Activated T-helper 1 cell treated with anti-CD3 and anti-CD28 coated beads, Interleukin-12 subunit alpha, Interleukin-12 subunit beta, Interleukin-2, Interleukin-4 antibody, amounts not matched to agents 30 ng/mL and 10 ng/mL and 1 ng/mL, durations not matched to agents 14 hours and 24 hours and 36 hours (primary cell): ENCODE results near the gene TLE6. TPM values are rescaled to one million over a fixed set of nuclear protein-coding genes. Genes with fewer than 3 reads are reported as not detected.

Source experiments
- DNase-seq: peaks from one replicate; pipeline ENCODE4 v3.0.0; 2021; ENCODE audit warnings: low spot score
- H3K27ac Mint-ChIP-seq: one replicate; pipeline ENCODE4 v1.8.0; 2021; ENCODE audit warnings: mild to moderate bottlenecking, mixed read lengths
- H3K27me3 Mint-ChIP-seq: one replicate; pipeline ENCODE4 v1.8.0; 2022; ENCODE audit warnings: mild to moderate bottlenecking, moderate library complexity, mixed read lengths; ENCODE audit not compliant: insufficient read depth
- H3K36me3 Mint-ChIP-seq: one replicate; pipeline ENCODE4 v1.8.0; 2021; ENCODE audit warnings: low read depth, mixed read lengths
- H3K4me1 Mint-ChIP-seq: one replicate; pipeline ENCODE4 v1.8.0; 2021; ENCODE audit warnings: low read depth, mixed read lengths
- H3K4me3 Mint-ChIP-seq: one replicate; pipeline ENCODE4 v1.8.0; 2021; ENCODE audit warnings: mild to moderate bottlenecking, moderate library complexity, mixed read lengths
- H3K9me3 Mint-ChIP-seq: one replicate; pipeline ENCODE4 v1.8.0; 2021; ENCODE audit warnings: mixed read lengths
- intact Hi-C: fragments of 100-400 bp; cut with micrococcal nuclease; formaldehyde crosslinking; loops from one replicate; pipeline ENCODE4 v1.15.1; 2024
- total RNA-seq: library from RNA; stranded (reverse); gene quantifications from 2 replicates; pipeline ENCODE4 v1.2.3, GENCODE V29; 2022

The TLE6 gene
- total RNA-seq, 1 donor from 2014 or later, result 0.57 TPM

- intact Hi-C loops, result loop anchor here (5.0 kb wide), 3 partner anchors 63 to 1683 kb away; partner anchors contain the start of genes DPP9 and GADD45B
- no peak overlapping the region for H3K27ac Mint-ChIP-seq
- peaks cover 14% of the 10 kb centered on the region for H3K27me3 Mint-ChIP-seq
- no peaks in the 10 kb centered on the region for H3K9me3 Mint-ChIP-seq
- H3K4me3 Mint-ChIP-seq, result no peak overlapping the region
- DNase-seq, result no peak
- H3K36me3 Mint-ChIP-seq, result no peaks in the 10 kb centered on the region
- H3K4me1 Mint-ChIP-seq, result peaks cover 22% of the 10 kb centered on the region
These were observed 61.8 kb downstream of the TLE6 start for GRCh38 chr19:3039125-3039524.

- Mint-ChIP-seq H3K9me3 (no peaks in the 10 kb centered on the region), H3K27ac (no peak overlapping the region), H3K36me3 (no peaks in the 10 kb centered on the region), H3K4me3 (peak overlapping the region; percentile 19), H3K27me3 (peaks cover 11% of the 10 kb centered on the region), H3K4me1 (peaks cover 17% of the 10 kb centered on the region)
- intact Hi-C loops, result loop anchor here (5.0 kb wide), 3 partner anchors 63 to 1683 kb away; partner anchors contain the start of genes DPP9 and GADD45B
- no peak for DNase-seq
These were observed 62.3 kb downstream of the TLE6 start for GRCh38 chr19:3039641-3040077.

DNA sequence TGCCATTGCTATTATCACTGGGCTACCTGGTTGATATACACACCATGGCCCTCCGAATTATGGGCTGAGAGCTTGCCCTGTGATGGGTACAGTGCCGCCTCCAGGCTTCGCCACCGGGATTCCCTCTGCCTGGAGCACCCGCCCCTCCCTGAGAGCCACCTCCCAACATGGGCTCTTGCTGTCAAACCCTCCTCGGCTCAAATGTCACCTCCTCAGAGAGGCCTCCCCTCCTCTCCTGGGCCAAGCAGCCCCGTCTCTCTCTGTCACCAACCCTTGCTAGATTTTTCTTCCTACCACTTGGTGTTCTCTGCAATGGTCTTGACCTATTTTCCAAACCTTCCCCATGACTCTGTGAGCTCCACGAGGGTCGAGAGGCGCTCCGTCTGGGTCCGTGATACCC lies 64.0 kb downstream of the TLE6 start:
- no peaks in the 10 kb centered on the region for H3K9me3 Mint-ChIP-seq

GRCh38 chr19:3041761-3042620 lies 64.6 kb downstream of the TLE6 start:
- Mint-ChIP-seq H3K9me3 (no peaks in the 10 kb centered on the region), H3K4me1 (peaks cover 4% of the 10 kb centered on the region), H3K27ac (no peak overlapping the region), H3K36me3 (no peaks in the 10 kb centered on the region), H3K4me3 (no peak overlapping the region), H3K27me3 (peaks cover 16% of the 10 kb centered on the region)
- no peak for DNase-seq
- intact Hi-C loops, result no loop called here

More for the DNA sequence above, 64.0 kb downstream of the TLE6 start:
- Mint-ChIP-seq H3K27ac (no peak overlapping the region), H3K4me3 (no peak overlapping the region), H3K27me3 (peaks cover 16% of the 10 kb centered on the region), H3K4me1 (peaks cover 4% of the 10 kb centered on the region), H3K36me3 (no peaks in the 10 kb centered on the region)
- intact Hi-C loops, result no loop called here
- DNase-seq, result no peak

GRCh38 chr19:3042621-3043267 lies 65.4 kb downstream of the TLE6 start:
- intact Hi-C loops, result no loop called here
- DNase-seq, result no peak
- Mint-ChIP-seq H3K4me3 (no peak overlapping the region), H3K36me3 (no peaks in the 10 kb centered on the region), H3K9me3 (no peaks in the 10 kb centered on the region), H3K27me3 (peaks cover 21% of the 10 kb centered on the region), H3K27ac (no peak overlapping the region), H3K4me1 (peaks cover 9% of the 10 kb centered on the region)

Other genes with a start within 250 kb of the TLE6 start
- gene SLC39A3, start 237.5 kb upstream of the TLE6 start, total RNA-seq, result 50.3 and 51.6 TPM in 2 replicates
- gene SGTA, start 194.3 kb upstream of the TLE6 start, total RNA-seq, result 73.4 and 77.8 TPM in 2 replicates
- gene THOP1, start 192.1 kb upstream of the TLE6 start, total RNA-seq, result 190 and 195 TPM in 2 replicates
- 1.8 and 1.9 TPM in 2 replicates for gene ZNF554, start 157.7 kb upstream of the TLE6 start, total RNA-seq
- gene ZNF555, start 136.1 kb upstream of the TLE6 start, total RNA-seq, result 0.37 and 0.65 TPM in 2 replicates
- not detected in 2 replicates for gene ZNF556, start 110.2 kb upstream of the TLE6 start, total RNA-seq
- 2.2 and 2.6 TPM in 2 replicates for gene ZNF57, start 76.6 kb upstream of the TLE6 start, total RNA-seq
- 3.2 and 5.3 TPM in 2 replicates for gene ZNF77, start 32.6 kb upstream of the TLE6 start, total RNA-seq
- 0.78 and 1.1 TPM in 2 replicates for gene TLE2, start 51.7 kb downstream of the TLE6 start, total RNA-seq
- gene TLE5, start 84.9 kb downstream of the TLE6 start, total RNA-seq, result 378 and 399 TPM in 2 replicates
- gene GNA11, start 116.8 kb downstream of the TLE6 start, total RNA-seq, result 4.1 and 5.7 TPM in 2 replicates
- 103 and 109 TPM in 2 replicates for gene GNA15, start 158.5 kb downstream of the TLE6 start, total RNA-seq
- gene S1PR4, start 201.2 kb downstream of the TLE6 start, total RNA-seq, result 44.3 and 45.3 TPM in 2 replicates
- gene NCLN, start 208.4 kb downstream of the TLE6 start, total RNA-seq, result 112 and 118 TPM in 2 replicates
- 0.08 and 0.12 TPM in 2 replicates for gene CELF5, start 247.1 kb downstream of the TLE6 start, total RNA-seq